Measurements from ENCODE around the gene MACROD2.

Gene MACROD2

GRCh38 chr20:15209537-15209936, 1214.2 kb downstream of the MACROD2 start:
- Histone ChIP-seq H3K27me3 (no peaks in the 10 kb centered on the region), H3K4me1 (no peaks in the 10 kb centered on the region), H3K4me3 (ENCODE audit: low read depth, low read length) (no peak overlapping the region), H3K9me3 (no peaks in the 10 kb centered on the region), H3K36me3 (no peaks in the 10 kb centered on the region)
- DNase-seq: no peak
- no peak for TF ChIP-seq CTCF (IDR thresholded peaks at IDR 0.05; ENCODE audit: low read depth, low read length)

- Histone ChIP-seq H3K4me1 (no peaks in the 10 kb centered on the region), H3K36me3 (no peaks in the 10 kb centered on the region), H3K4me3 (ENCODE audit: low read depth, low read length) (no peak overlapping the region), H3K9me3 (no peaks in the 10 kb centered on the region), H3K27me3 (no peaks in the 10 kb centered on the region)
- no peak for TF ChIP-seq CTCF (IDR thresholded peaks at IDR 0.05; ENCODE audit: low read depth, low read length)
- no peak for DNase-seq
These were observed 1218.7 kb downstream of the MACROD2 start for GRCh38 chr20:15214051-15214450.

- Histone ChIP-seq H3K4me1 (peaks cover 11% of the 10 kb centered on the region), H3K9me3 (no peaks in the 10 kb centered on the region), H3K27me3 (no peaks in the 10 kb centered on the region), H3K4me3 (ENCODE audit: low read depth, low read length) (no peak overlapping the region), H3K36me3 (no peaks in the 10 kb centered on the region)
- no peak for DNase-seq
- no peak for TF ChIP-seq CTCF (IDR thresholded peaks at IDR 0.05; ENCODE audit: low read depth, low read length)
These were observed 1224.8 kb downstream of the MACROD2 start for GRCh38 chr20:15220009-15220656.

GRCh38 chr20:15220778-15221565, 1225.7 kb downstream of the MACROD2 start:
- no peaks in the 10 kb centered on the region for H3K36me3 ChIP-seq
- no peaks in the 10 kb centered on the region for H3K27me3 ChIP-seq
- TF ChIP-seq CTCF (IDR thresholded peaks at IDR 0.05; ENCODE audit: low read depth, low read length): no peak
- peaks cover 11% of the 10 kb centered on the region for H3K4me1 ChIP-seq
- no peak for DNase-seq
- H3K9me3 ChIP-seq: no peaks in the 10 kb centered on the region
- H3K4me3 ChIP-seq (ENCODE audit: low read depth, low read length): no peak overlapping the region

GRCh38 chr20:15222502-15223330, 1227.4 kb downstream of the MACROD2 start:
- DNase-seq: no peak
- no peak for TF ChIP-seq CTCF (IDR thresholded peaks at IDR 0.05; ENCODE audit: low read depth, low read length)
- no peaks in the 10 kb centered on the region for H3K36me3 ChIP-seq
- H3K4me3 ChIP-seq (ENCODE audit: low read depth, low read length): no peak overlapping the region
- peaks cover 11% of the 10 kb centered on the region for H3K4me1 ChIP-seq
- no peaks in the 10 kb centered on the region for H3K9me3 ChIP-seq
- H3K27me3 ChIP-seq: no peaks in the 10 kb centered on the region
